Testis (tissue), 3 donors: ENCODE measurements around the gene DDX1. TPM values are rescaled to one million over a fixed set of nuclear protein-coding genes. Genes with fewer than 3 reads are reported as not detected.

Experiments
- DNase-seq: peaks from one replicate; pipeline ENCODE4 v3.0.0-alpha.2; 2019
- H3K27ac ChIP-seq, 2 donors: fragments of 200-600 bp; sonication (generic); one replicate each; pipeline ENCODE4 v1.5.1; 2019
- H3K27me3 ChIP-seq: fragments of 200-600 bp; sonication (generic); one replicate; pipeline ENCODE4 v1.5.1; 2019
- H3K36me3 ChIP-seq: fragments of 200-600 bp; sonication (generic); one replicate; pipeline ENCODE4 v1.5.1; 2017; ENCODE audit warnings: low read depth; ENCODE audit errors: missing control alignments
- H3K4me1 ChIP-seq: fragments of 200-600 bp; sonication (generic); one replicate; pipeline ENCODE4 v1.5.1; 2019
- H3K4me3 ChIP-seq, 2 donors: fragments of 200-600 bp; sonication (generic); one replicate each; pipeline ENCODE4 v1.5.1; 2017 to 2019
- H3K9me3 ChIP-seq: fragments of 200-600 bp; sonication (generic); one replicate; pipeline ENCODE4 v1.5.1; 2017
- CTCF ChIP-seq, 3 experiments: fragments of 450-650 bp in 2 of 3; fragments of 200-600 bp in 1 of 3; sonication (generic) in 1 of 3; IDR thresholded peaks; one replicate each; pipeline ENCODE4 v1.5.1; 2016 to 2019; ENCODE audit warnings: antibody characterized with exemption in 3 of 3, mild to moderate bottlenecking in 2 of 3, moderate library complexity in 1 of 3
- POLR2A ChIP-seq: fragments of 450-650 bp; IDR thresholded peaks from one replicate; pipeline ENCODE4 v1.6.1; 2017; ENCODE audit warnings: antibody characterized with exemption, mild to moderate bottlenecking, moderate library complexity
- WGBS, 2 donors: methylation state at CpG; one replicate each; pipeline ENCODE4 v1.1.5; 2018; 5-methylcytosine and 5-hydroxymethylcytosine counted together
- intact Hi-C: fragments of 100-400 bp; cut with DNase I; formaldehyde crosslinking; loops from one replicate; pipeline ENCODE4 v1.15.1; 2023; ENCODE audit warnings: low total_unique reads
- polyA plus RNA-seq: library from polyadenylated mRNA; stranded (reverse); fragments of 350-450 nt; fragmentation: Illumina TruSeq; extraction: RNeasy Lipid Tissue Mini Kit (QIAGEN cat#74804); gene quantifications from one replicate; pipeline ENCODE4 v1.2.3, GENCODE V29; 2014; ENCODE audit warnings: low read depth, low replicate concordance; ENCODE audit not compliant: insufficient read depth
- total RNA-seq, 2 donors: library from RNA; depleted of rRNA; stranded (reverse); fragments of >200 nt; gene quantifications; one replicate each; pipeline ENCODE4 v1.2.3, GENCODE V29; 2016

The DDX1 gene
- total and polyA plus RNA-seq, 3 donors from 2014 or later: 60.4 to 66.9 (median 65.0) TPM

GRCh38 chr2:15596968-15597367, 5.3 kb downstream of the DDX1 start:
- intact Hi-C loops: no loop called here
- no peak for DNase-seq
- Histone ChIP-seq H3K4me3 (no peak overlapping the region), H3K36me3 (no peaks in the 10 kb centered on the region), H3K27me3 (no peaks in the 10 kb centered on the region), H3K9me3 (no peaks in the 10 kb centered on the region), H3K4me1 (peaks cover 17% of the 10 kb centered on the region), H3K27ac (no peak overlapping the region)
- TF ChIP-seq CTCF (IDR thresholded peaks at IDR 0.05) (no peak), POLR2A (no peak)
- WGBS, 2 donors: 88% methylated on average over 4 of the region's 4 CpGs

- no peaks in the 10 kb centered on the region for H3K9me3 ChIP-seq
- TF ChIP-seq CTCF (IDR thresholded peaks at IDR 0.05) (no peak), POLR2A (no peak)
- no peak for DNase-seq
- no peak overlapping the region for H3K27ac ChIP-seq
- H3K36me3 ChIP-seq: no peaks in the 10 kb centered on the region
- H3K4me1 ChIP-seq: no peaks in the 10 kb centered on the region
- H3K27me3 ChIP-seq: no peaks in the 10 kb centered on the region
- no peak overlapping the region for H3K4me3 ChIP-seq
- intact Hi-C loops: no loop called here
- WGBS, 2 donors: 91 to 100% methylated on average over 1 of the region's 1 CpG
Observed at GRCh38 chr2:15599994-15600393, 8.3 kb downstream of the DDX1 start.

- WGBS, 2 donors: 93 to 97% methylated on average over 1 of the region's 1 CpG
- Histone ChIP-seq H3K36me3 (no peaks in the 10 kb centered on the region), H3K9me3 (no peaks in the 10 kb centered on the region), H3K27me3 (no peaks in the 10 kb centered on the region), H3K27ac (no peak overlapping the region), H3K4me1 (no peaks in the 10 kb centered on the region), H3K4me3 (no peak overlapping the region)
- no peak for DNase-seq
- intact Hi-C loops: no loop called here
- TF ChIP-seq CTCF (IDR thresholded peaks at IDR 0.05) (no peak), POLR2A (no peak)
Observed at GRCh38 chr2:15601681-15602080, 10.0 kb downstream of the DDX1 start.

GRCh38 chr2:15602393-15602792, 10.7 kb downstream of the DDX1 start:
- Histone ChIP-seq H3K27me3 (no peaks in the 10 kb centered on the region), H3K36me3 (no peaks in the 10 kb centered on the region)
- 93 to 94% methylated on average over 8 of the region's 8 CpGs for WGBS, 2 donors

More at GRCh38 chr2:15602393-15602792, 10.7 kb downstream of the DDX1 start:
- intact Hi-C loops: no loop called here
- Histone ChIP-seq H3K4me1 (no peaks in the 10 kb centered on the region), H3K4me3 (no peak overlapping the region), H3K27ac (no peak overlapping the region), H3K9me3 (no peaks in the 10 kb centered on the region)
- no peak for DNase-seq
- no peak for TF ChIP-seq POLR2A
- TF ChIP-seq CTCF (IDR thresholded peaks at IDR 0.05): no peak
